22Rv1 (cell line): ENCODE data around the gene CEP43.

Experiments
- CTCF ChIP-seq: fragments of 450-650 bp; IDR thresholded peaks from 2 replicates; pipeline ENCODE4 v1.5.1; 2017; ENCODE audit warnings: mild to moderate bottlenecking
- ZFX ChIP-seq: fragments of 450-650 bp; IDR thresholded peaks from 2 replicates; pipeline ENCODE4 v1.6.1; 2017; ENCODE audit warnings: antibody characterized with exemption, borderline replicate concordance

- no peak for TF ChIP-seq CTCF
- no peak for TF ChIP-seq ZFX
These were observed 10.5 kb upstream of the CEP43 start for GRCh38 chr6:166988674-166989201.
